Fibroblast of mammary gland (primary cell): Measurements from ENCODE around the gene OR2AE1.
A peak's percentile ranks its signal among the peaks of the same experiment; 100 is the strongest.

Experiments
- DNase-seq: peaks from one replicate; pipeline ENCODE4 v3.0.0-alpha.2; 2010; ENCODE audit warnings: low read depth
- H3K4me3 ChIP-seq: 2 replicates; pipeline ENCODE4 v1.5.1; 2011; ENCODE audit warnings: low read depth, mild to moderate bottlenecking, low read length, moderate library complexity; ENCODE audit not compliant: control insufficient read depth
- CTCF ChIP-seq: conservative IDR thresholded peaks from 2 replicates; pipeline ENCODE4 v1.5.1; 2011; ENCODE audit warnings: low read depth, low read length, inconsistent platforms; ENCODE audit not compliant: control insufficient read depth, insufficient read depth

The OR2AE1 gene

GRCh38 chr7:99863847-99864440, 12.9 kb downstream of the OR2AE1 start:
- no peak overlapping the region for H3K4me3 ChIP-seq
- peak; percentile 20 for DNase-seq
- no peak for TF ChIP-seq CTCF

- DNase-seq, result peak; percentile 94
- H3K4me3 ChIP-seq, result no peak overlapping the region
- no peak for TF ChIP-seq CTCF
Observed at GRCh38 chr7:99860281-99861127, 16.3 kb downstream of the OR2AE1 start.

GRCh38 chr7:99855236-99855635, 21.6 kb downstream of the OR2AE1 start:
- DNase-seq, result no peak
- H3K4me3 ChIP-seq, result no peak overlapping the region
- TF ChIP-seq CTCF, result no peak

DNA sequence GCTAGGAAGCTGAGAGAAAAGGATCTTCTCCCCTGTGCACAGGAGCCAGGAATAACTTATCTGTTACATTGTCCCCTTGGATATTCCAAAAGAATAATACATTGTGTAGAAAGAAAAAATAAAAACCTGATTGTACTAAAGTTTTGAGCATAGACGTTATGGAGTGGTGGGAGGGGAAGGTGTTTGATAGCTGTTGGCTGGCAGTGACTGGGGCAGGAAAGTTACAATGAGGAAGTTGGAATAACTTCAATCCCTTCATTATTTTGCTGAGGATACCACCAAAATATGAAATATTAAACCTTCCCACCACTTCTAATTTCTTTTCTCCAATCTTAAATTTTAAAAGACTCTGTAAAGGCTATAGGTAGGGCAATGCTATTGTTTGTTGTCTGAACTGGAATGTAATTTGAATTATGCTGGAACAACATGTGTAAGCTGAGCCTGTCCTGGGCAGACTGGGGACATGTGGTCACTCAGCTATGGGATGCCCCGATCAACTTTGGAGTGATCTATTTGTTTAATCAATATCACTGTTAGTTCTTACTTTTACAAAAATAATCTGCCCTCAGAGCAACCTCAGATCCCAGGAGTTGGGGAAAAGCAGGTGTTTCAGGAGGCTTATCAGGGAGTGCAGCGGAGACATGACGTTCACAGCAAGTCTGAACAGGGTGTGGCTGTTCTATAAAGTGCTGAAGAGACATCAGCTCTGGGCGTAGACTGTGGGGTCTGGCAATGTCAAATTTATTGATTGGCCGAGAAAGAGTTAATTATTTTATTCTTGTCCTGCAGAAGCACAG, 28.2 kb downstream of the OR2AE1 start:
- no peak for TF ChIP-seq CTCF
- no peak for DNase-seq
- H3K4me3 ChIP-seq, result no peak overlapping the region

- TF ChIP-seq CTCF, result no peak
Observed at GRCh38 chr7:99844328-99844727, 32.5 kb downstream of the OR2AE1 start.

GRCh38 chr7:99843808-99844207, 33.0 kb downstream of the OR2AE1 start:
- TF ChIP-seq CTCF, result no peak
- no peak overlapping the region for H3K4me3 ChIP-seq
- DNase-seq, result peak; percentile 53

More at GRCh38 chr7:99844328-99844727, 32.5 kb downstream of the OR2AE1 start:
- no peak for DNase-seq
- H3K4me3 ChIP-seq, result no peak overlapping the region
